Fibroblast of peridontal ligament (primary cell): ENCODE results near the gene TRIM36.

ENCODE experiments used
- DNase-seq: peaks from one replicate; pipeline ENCODE4 v3.0.0-alpha.2; 2010; ENCODE audit errors: extremely low read depth

The TRIM36 gene, protein sequence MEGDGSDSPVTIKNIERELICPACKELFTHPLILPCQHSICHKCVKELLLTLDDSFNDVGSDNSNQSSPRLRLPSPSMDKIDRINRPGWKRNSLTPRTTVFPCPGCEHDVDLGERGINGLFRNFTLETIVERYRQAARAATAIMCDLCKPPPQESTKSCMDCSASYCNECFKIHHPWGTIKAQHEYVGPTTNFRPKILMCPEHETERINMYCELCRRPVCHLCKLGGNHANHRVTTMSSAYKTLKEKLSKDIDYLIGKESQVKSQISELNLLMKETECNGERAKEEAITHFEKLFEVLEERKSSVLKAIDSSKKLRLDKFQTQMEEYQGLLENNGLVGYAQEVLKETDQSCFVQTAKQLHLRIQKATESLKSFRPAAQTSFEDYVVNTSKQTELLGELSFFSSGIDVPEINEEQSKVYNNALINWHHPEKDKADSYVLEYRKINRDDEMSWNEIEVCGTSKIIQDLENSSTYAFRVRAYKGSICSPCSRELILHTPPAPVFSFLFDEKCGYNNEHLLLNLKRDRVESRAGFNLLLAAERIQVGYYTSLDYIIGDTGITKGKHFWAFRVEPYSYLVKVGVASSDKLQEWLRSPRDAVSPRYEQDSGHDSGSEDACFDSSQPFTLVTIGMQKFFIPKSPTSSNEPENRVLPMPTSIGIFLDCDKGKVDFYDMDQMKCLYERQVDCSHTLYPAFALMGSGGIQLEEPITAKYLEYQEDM

DNA sequence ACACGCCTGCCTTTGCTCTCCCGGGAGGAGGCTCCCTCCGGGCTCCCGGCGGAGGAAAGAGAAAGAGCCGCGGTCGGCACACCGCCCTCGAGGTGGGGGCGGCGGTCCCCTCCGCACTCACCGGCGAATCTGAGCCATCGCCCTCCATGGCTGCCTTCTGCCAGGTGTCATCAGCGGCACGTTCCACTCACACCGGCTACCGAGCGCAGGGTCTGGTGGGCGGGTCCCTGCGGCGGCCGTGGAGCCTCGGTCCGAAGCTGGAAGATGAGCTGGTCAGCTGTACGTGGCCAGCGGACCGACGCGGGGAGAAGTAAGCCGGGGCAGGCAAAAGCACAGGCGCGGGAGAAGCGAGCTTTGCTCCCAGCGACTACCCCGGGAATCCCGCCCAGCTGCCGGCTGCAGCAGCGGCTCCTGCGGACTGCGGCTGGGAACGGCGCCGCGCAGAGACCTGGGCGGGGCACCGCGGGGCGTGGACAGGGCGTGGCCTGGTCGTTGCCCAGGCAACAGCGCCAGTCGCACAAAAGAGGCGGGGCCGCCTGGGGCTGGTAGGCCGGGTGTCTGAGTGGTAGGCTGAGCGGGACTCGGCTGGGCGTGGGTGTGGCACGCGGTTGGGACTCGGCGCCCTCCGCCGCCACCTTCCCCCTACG is at the start of gene TRIM36:
Gene TRIM36, minus strand, starts transcription at position 422 of the 647 bp plus-strand sequence. Its CDS starts 274 bp downstream, at position 148.
- DNase-seq = peak; percentile 69

DNA sequence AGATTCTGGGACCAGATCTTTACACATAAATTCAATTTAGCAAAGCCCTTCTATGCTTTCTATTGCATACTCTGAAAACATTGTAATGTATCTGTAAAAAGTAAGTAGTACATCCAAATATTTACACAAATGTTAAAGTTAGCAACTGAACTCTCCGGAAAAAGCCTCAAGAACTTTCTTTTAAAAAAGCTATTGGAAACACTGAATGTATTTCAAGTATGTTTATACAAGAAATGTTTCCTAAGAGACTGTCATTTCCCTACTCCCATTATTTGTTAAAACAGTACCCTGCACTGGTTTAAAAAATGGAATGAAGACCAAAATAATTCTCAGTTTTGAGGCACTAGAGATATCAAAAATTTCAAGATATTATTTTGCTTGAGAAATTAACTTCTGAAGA is 44.8 kb upstream of the TRIM36 start:
- DNase-seq = peak; percentile 67

GRCh38 chr5:115209279-115209678 is 39.6 kb upstream of the TRIM36 start:
- no peak for DNase-seq

- DNase-seq = no peak
Measured at GRCh38 chr5:115202952-115203351, 33.2 kb upstream of the TRIM36 start.

- DNase-seq = no peak
Measured at GRCh38 chr5:115196161-115196560, 26.5 kb upstream of the TRIM36 start.

DNA sequence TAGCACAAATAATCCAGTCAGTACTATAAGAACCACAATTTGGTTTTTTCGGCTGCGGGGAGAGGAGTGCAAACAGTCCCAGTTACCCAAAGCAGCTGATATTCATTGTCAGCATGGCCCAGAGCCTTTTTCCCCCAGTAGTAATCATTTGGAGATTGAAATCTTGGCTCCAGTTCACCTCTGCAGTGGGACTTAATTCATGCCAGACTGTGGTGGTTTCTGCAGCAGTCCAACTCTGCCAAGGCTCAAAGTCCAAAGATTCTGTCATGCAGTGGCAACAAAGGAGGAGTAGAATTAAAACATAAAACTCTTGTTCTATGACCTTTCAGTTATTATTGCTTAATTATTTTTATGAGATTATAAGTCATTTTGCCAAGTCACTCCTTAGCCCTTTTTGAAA is 25.0 kb upstream of the TRIM36 start:
- DNase-seq = peak; percentile 93

- no peak for DNase-seq
Measured at GRCh38 chr5:115193295-115193694, 23.6 kb upstream of the TRIM36 start.

GRCh38 chr5:115192098-115192497 is 22.4 kb upstream of the TRIM36 start:
- DNase-seq = no peak

- DNase-seq = no peak
Measured at GRCh38 chr5:115191474-115192031, 21.8 kb upstream of the TRIM36 start.

- DNase-seq = no peak
Measured at GRCh38 chr5:115190388-115190787, 20.7 kb upstream of the TRIM36 start.

GRCh38 chr5:115189866-115190265 is 20.2 kb upstream of the TRIM36 start:
- no peak for DNase-seq

GRCh38 chr5:115186794-115187193 is 17.1 kb upstream of the TRIM36 start:
- DNase-seq = no peak

GRCh38 chr5:115184770-115185169 is 15.1 kb upstream of the TRIM36 start:
- DNase-seq = no peak

DNA sequence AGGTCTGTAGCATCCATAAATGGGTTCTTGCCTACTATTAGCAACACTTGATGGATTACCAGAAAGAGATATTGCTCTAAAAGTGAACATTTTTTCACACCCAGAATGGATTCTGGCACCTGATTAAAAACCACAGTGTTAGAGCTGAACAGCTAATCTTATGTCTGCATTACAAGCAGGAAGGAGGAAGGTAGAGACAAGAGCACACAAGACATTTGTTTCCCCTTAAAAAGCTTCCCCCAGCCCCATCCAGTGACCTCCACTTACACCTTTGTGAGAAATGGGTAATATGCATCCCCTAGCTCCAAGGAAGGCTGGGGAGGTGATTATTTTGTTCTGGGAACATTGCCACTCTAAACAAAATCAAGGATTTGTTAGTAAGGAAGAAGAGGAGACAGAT is 12.0 kb upstream of the TRIM36 start:
- DNase-seq = no peak

DNA sequence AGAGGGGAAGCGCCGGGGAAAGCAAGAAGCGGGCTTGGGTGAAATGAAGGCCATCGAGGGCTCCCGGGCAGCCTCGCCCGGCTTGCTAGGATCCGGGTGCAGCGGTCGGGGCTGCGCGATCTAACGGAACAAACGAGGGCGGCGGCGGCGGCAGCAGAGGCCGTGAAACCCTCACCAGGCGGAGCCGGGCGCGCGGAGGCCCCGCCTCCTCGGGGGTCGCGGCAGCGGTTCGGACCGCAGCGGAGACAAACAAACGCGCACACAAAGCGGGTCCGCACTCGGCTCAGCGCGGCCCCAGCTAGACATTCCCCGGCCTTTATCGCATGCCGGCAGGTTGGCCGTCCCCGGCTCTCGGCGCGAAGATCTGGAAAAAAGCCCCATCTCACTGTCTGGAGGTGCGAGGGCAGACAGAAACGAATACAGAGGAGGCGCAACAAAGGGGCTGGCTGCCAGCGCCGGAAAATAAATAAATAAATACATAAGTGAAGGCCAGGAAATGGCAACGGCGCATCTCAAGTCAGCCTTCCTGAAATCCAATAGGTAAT is 10.5 kb upstream of the TRIM36 start:
- DNase-seq = peak; percentile 10

GRCh38 chr5:115179394-115180164 is 9.9 kb upstream of the TRIM36 start:
- DNase-seq = peak; percentile 8

- DNase-seq = no peak
Measured at GRCh38 chr5:115179030-115179393, 9.3 kb upstream of the TRIM36 start.

- DNase-seq = no peak
Measured at GRCh38 chr5:115170929-115171510, 1.3 kb upstream of the TRIM36 start.

- DNase-seq = no peak
Measured at GRCh38 chr5:115170134-115170928, 623 bp upstream of the TRIM36 start.

DNA sequence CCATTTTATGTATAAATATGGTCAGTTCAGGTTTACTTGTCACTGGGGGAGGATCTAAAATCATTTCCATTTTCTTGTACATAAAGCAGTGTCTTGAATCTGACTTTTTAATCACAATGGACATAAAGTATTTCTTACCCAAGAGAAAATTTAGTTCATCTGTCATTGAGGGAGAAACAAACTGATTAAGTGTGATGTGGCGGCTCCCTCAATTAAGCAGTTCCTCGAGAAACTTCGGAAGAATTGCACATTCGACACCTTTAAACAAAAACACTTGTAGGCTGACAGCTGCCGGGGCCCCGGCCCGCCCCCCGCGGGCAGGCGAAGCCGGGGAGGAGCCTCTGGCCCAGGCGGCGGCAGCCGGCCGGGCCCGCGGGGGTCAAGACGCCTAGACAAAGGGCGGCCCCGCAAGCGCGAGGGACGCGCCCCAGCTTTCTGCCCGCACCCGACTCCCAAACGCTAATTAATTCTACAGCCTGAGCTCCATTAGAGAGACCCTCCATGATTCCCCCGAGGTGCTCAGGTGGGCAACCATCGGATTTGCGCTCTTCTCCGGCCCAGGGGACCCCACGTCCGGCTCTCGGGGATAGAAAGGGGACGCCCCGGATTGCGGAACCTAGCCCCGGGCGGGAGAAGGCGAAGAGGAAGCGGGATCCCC is 750 bp downstream of the TRIM36 start:
- no peak for DNase-seq
